CD4-positive, alpha-beta T cell treated with Interleukin-15 for 4 hours (primary cell): ENCODE data around the gene TAS2R42.

Source experiments
- DNase-seq: peaks from one replicate; pipeline ENCODE4 v3.0.0-alpha.2; 2020; ENCODE audit warnings: low spot score

The TAS2R42 gene

GRCh38 chr12:11144297-11144696 lies 42.4 kb downstream of the TAS2R42 start:
- DNase-seq, result no peak

GRCh38 chr12:11143352-11143751 lies 43.4 kb downstream of the TAS2R42 start:
- DNase-seq, result no peak

GRCh38 chr12:11136075-11136474 lies 50.7 kb downstream of the TAS2R42 start:
- DNase-seq, result no peak
